ENCODE data around the gene LHFPL6.

LHFPL6 gene

GRCh38 chr13:39399102-39399501 is 203.9 kb downstream of the LHFPL6 start:
- TF ChIP-seq, protein P1, sequence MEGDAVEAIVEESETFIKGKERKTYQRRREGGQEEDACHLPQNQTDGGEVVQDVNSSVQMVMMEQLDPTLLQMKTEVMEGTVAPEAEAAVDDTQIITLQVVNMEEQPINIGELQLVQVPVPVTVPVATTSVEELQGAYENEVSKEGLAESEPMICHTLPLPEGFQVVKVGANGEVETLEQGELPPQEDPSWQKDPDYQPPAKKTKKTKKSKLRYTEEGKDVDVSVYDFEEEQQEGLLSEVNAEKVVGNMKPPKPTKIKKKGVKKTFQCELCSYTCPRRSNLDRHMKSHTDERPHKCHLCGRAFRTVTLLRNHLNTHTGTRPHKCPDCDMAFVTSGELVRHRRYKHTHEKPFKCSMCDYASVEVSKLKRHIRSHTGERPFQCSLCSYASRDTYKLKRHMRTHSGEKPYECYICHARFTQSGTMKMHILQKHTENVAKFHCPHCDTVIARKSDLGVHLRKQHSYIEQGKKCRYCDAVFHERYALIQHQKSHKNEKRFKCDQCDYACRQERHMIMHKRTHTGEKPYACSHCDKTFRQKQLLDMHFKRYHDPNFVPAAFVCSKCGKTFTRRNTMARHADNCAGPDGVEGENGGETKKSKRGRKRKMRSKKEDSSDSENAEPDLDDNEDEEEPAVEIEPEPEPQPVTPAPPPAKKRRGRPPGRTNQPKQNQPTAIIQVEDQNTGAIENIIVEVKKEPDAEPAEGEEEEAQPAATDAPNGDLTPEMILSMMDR (IDR thresholded peaks at IDR 0.05; ENCODE audit: low read depth, low read length, missing control alignments): no peak
- DNase-seq (ENCODE audit: extremely low read depth, low read depth): no peak
- H3K4me3 ChIP-seq (replicated peaks; ENCODE audit: low read depth, low read length): no peak overlapping the region

- TF ChIP-seq, protein P1 (IDR thresholded peaks at IDR 0.05; ENCODE audit: low read depth, low read length, missing control alignments): no peak
- no peak overlapping the region for H3K4me3 ChIP-seq (replicated peaks; ENCODE audit: low read depth, low read length)
- DNase-seq (ENCODE audit: extremely low read depth, low read depth): no peak
These were observed 205.1 kb downstream of the LHFPL6 start for GRCh38 chr13:39397896-39398265.

DNA sequence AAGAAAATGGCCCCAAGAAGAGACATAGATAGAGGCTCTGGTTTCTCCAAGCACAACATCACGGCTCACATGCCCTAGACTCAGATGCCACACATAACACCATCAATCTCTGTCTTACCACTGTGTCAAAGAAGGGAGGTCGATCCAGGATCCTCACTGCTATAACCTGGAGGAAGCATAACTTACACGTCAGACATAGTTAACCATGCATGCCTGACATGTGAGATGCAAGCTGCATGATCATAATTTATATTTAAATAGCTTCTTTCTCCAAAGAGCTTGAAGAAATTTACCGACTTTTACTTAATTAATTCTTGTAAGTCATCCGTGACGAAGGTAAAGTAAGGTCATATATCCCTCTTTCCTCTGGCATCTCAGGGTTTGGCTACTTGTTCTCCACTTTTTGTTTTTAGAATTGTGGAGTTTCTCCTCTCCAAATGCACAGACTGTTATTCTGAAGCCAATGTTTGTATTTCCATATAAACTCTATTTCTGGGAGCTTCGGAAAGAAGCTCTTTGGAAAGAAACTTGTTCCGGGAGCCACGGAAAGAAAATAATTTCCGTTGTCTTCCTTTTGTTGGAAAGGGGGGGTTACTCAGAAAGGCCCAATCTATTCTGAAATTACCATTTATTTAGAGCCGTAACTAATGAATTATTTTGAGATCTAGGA is 205.6 kb downstream of the LHFPL6 start:
- no peak for DNase-seq (ENCODE audit: extremely low read depth, low read depth)
- no peak overlapping the region for H3K4me3 ChIP-seq (replicated peaks; ENCODE audit: low read depth, low read length)
- TF ChIP-seq, protein P1 (IDR thresholded peaks at IDR 0.05; ENCODE audit: low read depth, low read length, missing control alignments): no peak

DNA sequence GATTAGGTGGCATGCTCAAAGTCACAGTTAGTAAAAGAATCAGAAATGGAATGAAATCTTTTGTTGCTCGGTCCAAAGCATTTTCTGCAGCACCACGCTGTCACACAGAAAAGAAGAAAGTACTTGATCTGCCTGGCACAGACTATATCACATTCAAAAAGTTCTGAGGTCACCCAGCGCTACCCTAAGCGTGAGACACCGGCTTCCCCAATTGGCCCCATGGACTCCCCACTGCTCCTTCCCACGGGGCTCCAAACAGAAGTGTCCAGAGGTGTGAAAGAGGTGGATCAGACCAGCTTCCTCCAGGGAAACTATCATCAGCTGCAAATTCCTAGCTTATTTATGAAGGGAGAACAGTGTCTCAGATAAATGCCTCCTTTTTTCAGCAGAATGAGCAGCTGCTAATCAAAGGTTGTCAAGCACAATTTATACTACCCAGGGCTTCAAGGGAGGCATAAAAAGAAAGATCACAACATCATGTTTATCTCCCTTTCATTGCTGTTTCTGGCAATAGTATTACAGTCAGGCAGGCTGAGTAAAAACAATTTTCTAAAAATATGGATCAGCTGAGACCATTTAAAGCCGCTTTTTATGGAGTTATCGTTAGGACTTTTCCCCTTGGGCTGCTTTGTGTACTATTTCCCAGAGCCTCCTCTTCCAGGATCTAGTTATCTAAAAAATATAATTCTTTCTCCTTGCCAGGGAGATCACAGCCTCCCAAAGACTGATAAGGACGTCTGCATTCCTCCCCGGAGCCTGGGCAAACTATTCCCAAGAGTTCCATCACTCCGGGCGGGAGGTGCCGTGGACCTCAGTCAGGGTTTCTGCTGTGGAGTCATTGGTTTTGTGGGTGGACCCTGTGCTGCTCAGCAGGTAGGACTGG is 208.0 kb downstream of the LHFPL6 start:
- no peak for DNase-seq (ENCODE audit: extremely low read depth, low read depth)
- no peak overlapping the region for H3K4me3 ChIP-seq (replicated peaks; ENCODE audit: low read depth, low read length)
- TF ChIP-seq, protein P1 (IDR thresholded peaks at IDR 0.05; ENCODE audit: low read depth, low read length, missing control alignments): no peak

GRCh38 chr13:39391761-39392160 is 211.2 kb downstream of the LHFPL6 start:
- TF ChIP-seq, protein P1 (IDR thresholded peaks at IDR 0.05; ENCODE audit: low read depth, low read length, missing control alignments): no peak
- DNase-seq (ENCODE audit: extremely low read depth, low read depth): no peak
- H3K4me3 ChIP-seq (replicated peaks; ENCODE audit: low read depth, low read length): no peak overlapping the region

- DNase-seq (ENCODE audit: extremely low read depth, low read depth): no peak
- TF ChIP-seq, protein P1 (IDR thresholded peaks at IDR 0.05; ENCODE audit: low read depth, low read length, missing control alignments): no peak
- H3K4me3 ChIP-seq (replicated peaks; ENCODE audit: low read depth, low read length): no peak overlapping the region
These were observed 214.0 kb downstream of the LHFPL6 start for GRCh38 chr13:39389013-39389412.

Measured in HFF-Myc (cell line).